ENCODE measurements around the gene TSPAN32.

Gene TSPAN32

GRCh38 chr11:2264366-2265053 is 37.3 kb upstream of the TSPAN32 start:
- no peak for DNase-seq (ENCODE audit: low read depth)
- H3K4me3 ChIP-seq (ENCODE audit: low read length), result no peak overlapping the region
- no peak for TF ChIP-seq CTCF (IDR thresholded peaks at IDR 0.05; ENCODE audit: insufficient read depth, low read depth, low read length, missing control alignments)

- DNase-seq (ENCODE audit: low read depth), result no peak
- TF ChIP-seq CTCF (IDR thresholded peaks at IDR 0.05; ENCODE audit: insufficient read depth, low read depth, low read length, missing control alignments), result no peak
- H3K4me3 ChIP-seq (ENCODE audit: low read length), result no peak overlapping the region
Measured at GRCh38 chr11:2265396-2265795, 36.4 kb upstream of the TSPAN32 start.

GRCh38 chr11:2265854-2266585 is 35.8 kb upstream of the TSPAN32 start:
- H3K4me3 ChIP-seq (ENCODE audit: low read length), result no peak overlapping the region
- no peak for DNase-seq (ENCODE audit: low read depth)
- no peak for TF ChIP-seq CTCF (IDR thresholded peaks at IDR 0.05; ENCODE audit: insufficient read depth, low read depth, low read length, missing control alignments)

DNA sequence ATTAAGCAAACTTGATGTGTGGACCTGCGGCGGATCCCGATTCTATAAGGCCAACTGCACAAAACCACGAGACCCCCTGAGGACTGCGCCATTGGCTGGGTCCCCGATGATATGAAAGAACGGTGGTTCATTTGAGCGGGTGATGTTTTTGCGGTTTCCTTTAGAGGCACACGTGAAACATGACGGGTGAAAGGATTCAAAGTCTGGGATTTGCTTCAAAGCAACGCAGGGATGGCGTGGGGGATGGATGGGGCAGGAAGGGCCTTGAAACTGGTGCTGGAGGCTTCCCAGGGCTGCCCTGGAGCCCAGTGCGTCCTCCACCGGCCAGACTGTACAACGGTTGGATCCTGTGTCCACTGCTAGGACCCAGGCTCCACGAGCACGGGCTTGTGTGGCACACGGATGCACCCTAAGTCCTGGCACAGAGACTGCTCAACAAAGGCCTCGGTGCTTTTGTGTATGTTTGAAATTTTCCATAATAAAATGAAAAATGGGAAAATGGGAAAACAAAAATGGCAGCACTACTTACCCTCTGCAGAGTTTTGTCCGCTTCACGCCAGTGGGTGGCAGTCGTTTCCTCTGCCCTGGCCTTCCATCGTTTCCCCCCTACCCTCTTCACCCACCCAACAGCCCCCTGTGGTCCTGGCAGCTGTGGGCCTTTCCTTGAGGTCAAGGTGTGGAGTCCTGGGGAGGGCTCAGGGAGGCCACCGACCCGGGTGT is 35.1 kb upstream of the TSPAN32 start:
- no peak for DNase-seq (ENCODE audit: low read depth)
- TF ChIP-seq CTCF (IDR thresholded peaks at IDR 0.05; ENCODE audit: insufficient read depth, low read depth, low read length, missing control alignments), result no peak
- no peak overlapping the region for H3K4me3 ChIP-seq (ENCODE audit: low read length)

DNA sequence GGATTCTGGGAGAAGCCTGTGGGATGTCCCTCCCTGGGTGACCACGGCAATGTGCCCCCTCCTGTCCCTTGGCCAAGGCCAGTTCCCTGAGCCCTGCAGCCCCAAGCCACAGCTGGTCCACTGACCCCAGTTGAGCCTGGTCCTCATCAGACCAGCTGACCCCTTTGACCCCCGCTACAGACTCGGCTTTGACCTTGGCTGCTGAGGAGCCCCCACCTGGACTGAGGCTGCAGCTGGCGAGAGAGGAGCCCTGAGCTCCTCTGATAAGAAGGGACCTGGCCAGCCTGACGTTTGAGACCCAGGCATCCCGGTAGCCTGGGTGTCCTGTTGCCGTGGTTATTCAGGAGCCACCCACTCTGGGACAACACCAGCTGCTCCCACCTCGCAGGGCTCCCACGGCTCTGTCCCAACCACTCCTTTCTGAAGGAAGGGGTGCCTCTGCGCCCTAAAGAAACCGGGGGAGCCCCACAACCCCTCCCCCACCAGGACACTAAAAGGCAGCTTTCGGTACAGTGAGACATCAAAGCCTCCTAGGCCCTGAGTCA is 34.4 kb upstream of the TSPAN32 start:
- no peak for TF ChIP-seq CTCF (IDR thresholded peaks at IDR 0.05; ENCODE audit: insufficient read depth, low read depth, low read length, missing control alignments)
- no peak overlapping the region for H3K4me3 ChIP-seq (ENCODE audit: low read length)
- no peak for DNase-seq (ENCODE audit: low read depth)

- no peak for TF ChIP-seq CTCF (IDR thresholded peaks at IDR 0.05; ENCODE audit: insufficient read depth, low read depth, low read length, missing control alignments)
- no peak for DNase-seq (ENCODE audit: low read depth)
- peak overlapping the region; percentile 11 for H3K4me3 ChIP-seq (ENCODE audit: low read length)
Measured at GRCh38 chr11:2267851-2268728, 33.7 kb upstream of the TSPAN32 start.

Measured in epithelial cell of esophagus (primary cell).